Activated B cell treated with CpG ODN at 0.5 μM for 24 hours (primary cell): ENCODE measurements around the gene ZFP1. TPM values are rescaled to one million over a fixed set of nuclear protein-coding genes. Genes with fewer than 3 reads are reported as not detected.
A peak's percentile ranks its signal among the peaks of the same experiment; 100 is the strongest.

Experiments used
- ATAC-seq: fragments of 200-7000 bp; cut with Tn5 transposase; one replicate; pipeline ENCODE4 v1.10.0; 2021; ENCODE audit warnings: low read depth, mild to moderate bottlenecking, moderate library complexity
- CTCF ChIA-PET: fragments of 350-600 bp; sonication (Branson Sonifier 250); formaldehyde crosslinking; loops from one replicate; lab custom pipeline; 2021; ENCODE audit warnings: antibody characterized with exemption; lab: Charles Lee
- POLR2A ChIA-PET: fragments of 350-600 bp; sonication (Branson Sonifier 250); formaldehyde crosslinking; loops from one replicate; lab custom pipeline; 2021; ENCODE audit warnings: antibody characterized with exemption; lab: Charles Lee
- DNase-seq: peaks from one replicate; pipeline ENCODE4 v3.0.0; 2022
- H3K27ac Mint-ChIP-seq: one replicate; pipeline ENCODE4 v1.8.0; 2020; ENCODE audit warnings: mixed read lengths
- H3K27me3 Mint-ChIP-seq: one replicate; pipeline ENCODE4 v1.8.0; 2021; ENCODE audit warnings: mixed read lengths
- H3K36me3 Mint-ChIP-seq: one replicate; pipeline ENCODE4 v1.8.0; 2021; ENCODE audit warnings: low read depth, mixed read lengths
- H3K4me1 Mint-ChIP-seq: one replicate; pipeline ENCODE4 v1.8.0; 2021; ENCODE audit warnings: mixed read lengths
- H3K4me3 Mint-ChIP-seq: one replicate; pipeline ENCODE4 v1.8.0; 2020; ENCODE audit warnings: mild to moderate bottlenecking, mixed read lengths
- H3K9me3 Mint-ChIP-seq: one replicate; pipeline ENCODE4 v1.8.0; 2020; ENCODE audit warnings: mixed read lengths
- CTCF ChIP-seq: fragments of 200-600 bp; IDR thresholded peaks from one replicate; pipeline ENCODE4 v1.8.0; 2022; ENCODE audit warnings: antibody characterized with exemption, mild to moderate bottlenecking
- intact Hi-C: fragments of 100-400 bp; cut with micrococcal nuclease; formaldehyde crosslinking; loops from one replicate; pipeline ENCODE4 v1.15.1; 2024
- total RNA-seq: library from RNA; stranded (reverse); gene quantifications from 2 replicates; pipeline ENCODE4 v1.2.3, GENCODE V29; 2022

ZFP1 gene
- total RNA-seq, 1 donor from 2014 or later = 15.4 TPM

- H3K4me1 Mint-ChIP-seq = peaks cover 11% of the 10 kb centered on the region
- no peak for DNase-seq
- no peaks in the 10 kb centered on the region for H3K36me3 Mint-ChIP-seq
- peaks cover 5% of the 10 kb centered on the region for H3K27me3 Mint-ChIP-seq
- no peak overlapping the region for H3K27ac Mint-ChIP-seq
- ATAC-seq = no peak
- intact Hi-C loops = loop anchor here (2.0 to 5.0 kb wide), 3 partner anchors 66 to 432 kb away; no protein-coding TSS in a partner anchor
- H3K9me3 Mint-ChIP-seq = no peaks in the 10 kb centered on the region
- ChIA-PET POLR2A (interaction anchor here (1.1 kb wide), 1 partner anchor 20 kb away, joined by 3 read pairs; no protein-coding TSS in a partner anchor), CTCF (interaction anchor here (3.3 kb wide), 1 partner anchor 19 kb away, joined by 16 read pairs; no protein-coding TSS in a partner anchor)
- H3K4me3 Mint-ChIP-seq = no peak overlapping the region
- TF ChIP-seq CTCF = no peak
Measured at GRCh38 chr16:75219088-75219487, 70.8 kb downstream of the ZFP1 start.

GRCh38 chr16:75219838-75220237, 71.5 kb downstream of the ZFP1 start:
- intact Hi-C loops = loop anchor here (2.0 to 5.0 kb wide), 4 partner anchors 19 to 431 kb away; no protein-coding TSS in a partner anchor
- Mint-ChIP-seq H3K4me3 (peak overlapping the region; percentile 70), H3K27me3 (peaks cover 10% of the 10 kb centered on the region), H3K36me3 (no peaks in the 10 kb centered on the region), H3K27ac (peak overlapping the region; percentile 63), H3K4me1 (peaks cover 11% of the 10 kb centered on the region), H3K9me3 (no peaks in the 10 kb centered on the region)
- peak; percentile 56 for ATAC-seq
- ChIA-PET POLR2A (interaction anchor here (1.1 kb wide), 1 partner anchor 21 kb away, joined by 3 read pairs; no protein-coding TSS in a partner anchor), CTCF (interaction anchor here (3.3 kb wide), 1 partner anchor 20 kb away, joined by 16 read pairs; no protein-coding TSS in a partner anchor)
- no peak for DNase-seq
- TF ChIP-seq CTCF = no peak

Other genes starting within 250 kb of the ZFP1 start
- gene WDR59, start 163.4 kb upstream of the ZFP1 start, total RNA-seq = 80.8 and 93.3 TPM in 2 replicates
- 1.6 and 2.8 TPM in 2 replicates for gene ZNRF1, start 149.5 kb upstream of the ZFP1 start, total RNA-seq
- gene LDHD, start 31.7 kb upstream of the ZFP1 start, total RNA-seq = not detected in 2 replicates
- not detected in 2 replicates for gene CTRB2, start 58.6 kb downstream of the ZFP1 start, total RNA-seq
- gene CTRB1, start 70.5 kb downstream of the ZFP1 start, total RNA-seq = not detected in 2 replicates
- gene BCAR1, start 103.1 kb downstream of the ZFP1 start, total RNA-seq = not detected in 2 replicates